Activated naive CD8-positive, alpha-beta T cell treated with anti-CD3 and anti-CD28 coated beads for 36 hours (primary cell): Measurements from ENCODE around the gene PIGB. TPM values are rescaled to one million over a fixed set of nuclear protein-coding genes. Genes with fewer than 3 reads are reported as not detected.
"Not testable (repeated sequence)": the region's sequence is repeated elsewhere in the genome, so short reads cannot be mapped to it uniquely, and the experiment has no call there.

ENCODE experiments used
- DNase-seq: peaks from one replicate; pipeline ENCODE4 v3.0.0; 2021
- H3K27ac Mint-ChIP-seq: one replicate; pipeline ENCODE4 v1.8.0; 2022; ENCODE audit warnings: mild to moderate bottlenecking, moderate library complexity, mixed read lengths
- H3K27me3 Mint-ChIP-seq: one replicate; pipeline ENCODE4 v1.8.0; 2022; ENCODE audit warnings: mild to moderate bottlenecking, mixed read lengths
- H3K36me3 Mint-ChIP-seq: one replicate; pipeline ENCODE4 v1.8.0; 2021; ENCODE audit warnings: mild to moderate bottlenecking, mixed read lengths
- H3K4me1 Mint-ChIP-seq: one replicate; pipeline ENCODE4 v1.8.0; 2021; ENCODE audit warnings: mixed read lengths
- H3K4me3 Mint-ChIP-seq: one replicate; pipeline ENCODE4 v1.8.0; 2022; ENCODE audit warnings: mild to moderate bottlenecking, moderate library complexity, mixed read lengths
- H3K9me3 Mint-ChIP-seq: one replicate; pipeline ENCODE4 v1.8.0; 2022; ENCODE audit warnings: mixed read lengths
- total RNA-seq, 2 experiments: library from RNA; stranded (reverse); gene quantifications; one replicate each; pipeline ENCODE4 v1.2.3, GENCODE V29; 2021

The PIGB gene
- total RNA-seq, 2 experiments from 2014 or later, result 16.9 to 20.3 TPM

DNA sequence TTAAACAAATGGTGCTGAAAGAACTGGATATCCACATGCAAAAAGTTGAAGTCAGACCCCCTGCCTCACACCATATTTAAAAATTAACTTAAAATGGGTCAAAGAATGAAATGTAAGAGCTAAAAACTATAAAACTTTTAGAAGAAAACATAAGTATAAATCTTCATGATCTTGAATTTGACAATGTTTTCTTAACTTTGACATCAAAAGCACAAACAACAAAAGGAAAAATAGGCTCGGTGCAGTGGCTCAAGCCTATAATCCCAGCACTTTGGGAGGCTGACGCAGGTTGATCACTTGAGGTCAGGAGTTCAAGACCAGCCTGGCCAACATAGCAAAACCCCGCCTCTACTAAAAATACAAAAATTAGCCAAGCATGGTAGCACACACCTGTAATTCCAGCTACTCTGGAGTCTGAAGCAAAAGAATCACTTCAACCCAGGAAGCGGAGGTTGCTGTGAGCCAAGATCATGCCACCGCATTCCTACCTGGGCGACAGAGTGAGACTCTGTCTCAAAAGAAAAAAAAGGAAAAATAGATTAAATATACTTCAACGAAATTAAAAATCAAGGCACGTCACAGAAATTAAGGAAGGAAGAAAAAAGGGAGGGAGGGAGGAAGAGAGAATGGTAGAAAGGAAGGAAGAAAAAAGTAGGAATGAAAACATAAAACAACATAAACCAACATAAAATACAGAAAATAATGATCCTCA, 30.9 kb upstream of the PIGB start:
- peaks cover 51% of the 10 kb centered on the region for H3K4me1 Mint-ChIP-seq

DNA sequence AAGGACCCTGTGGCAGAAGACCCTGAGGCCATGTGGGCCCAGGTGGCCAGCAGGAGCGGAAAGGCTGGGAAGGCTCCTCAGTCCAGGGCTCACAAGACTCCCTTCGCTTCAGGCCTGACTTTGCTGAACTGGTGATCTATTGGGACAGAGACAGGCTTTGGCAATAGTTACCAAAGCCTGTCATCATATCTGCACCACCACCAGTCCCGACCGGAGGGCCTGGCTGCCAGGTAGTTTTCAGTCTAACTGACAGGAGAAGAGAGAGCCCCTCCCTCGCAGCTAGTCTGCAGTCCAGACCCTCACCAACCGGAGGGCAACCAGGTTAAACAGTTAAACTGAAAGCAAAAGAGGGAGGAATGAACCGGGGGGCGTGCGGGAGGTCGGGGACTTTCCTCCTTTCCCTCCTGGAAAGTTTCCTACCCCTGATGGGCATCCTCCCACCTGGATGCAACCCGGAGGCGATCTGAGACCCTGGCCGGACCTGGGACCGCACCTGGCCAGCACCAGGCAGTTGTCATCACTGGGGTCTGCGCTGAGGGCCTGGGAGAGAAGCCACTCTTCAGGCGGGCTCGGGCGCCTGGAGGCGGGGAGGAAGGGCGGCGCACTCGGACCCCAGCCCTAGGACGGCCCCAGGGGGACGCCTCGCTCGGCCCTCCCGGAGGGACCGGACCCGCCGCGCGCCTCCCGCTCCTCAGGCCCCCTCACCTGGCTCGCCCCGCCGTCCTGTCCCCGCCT, 29.8 kb upstream of the PIGB start:
- no peaks in the 10 kb centered on the region for H3K27me3 Mint-ChIP-seq
- no peaks in the 10 kb centered on the region for H3K9me3 Mint-ChIP-seq
- H3K36me3 Mint-ChIP-seq, result peaks cover 44% of the 10 kb centered on the region
- peak overlapping the region; percentile 93 for H3K4me3 Mint-ChIP-seq
- peaks cover 43% of the 10 kb centered on the region for H3K4me1 Mint-ChIP-seq
- H3K27ac Mint-ChIP-seq, result peak overlapping the region; percentile 96
- DNase-seq, result peak; percentile 33

More for the DNA sequence above, 30.9 kb upstream of the PIGB start:
- DNase-seq, result no peak
- peak overlapping the region; percentile 93 for H3K4me3 Mint-ChIP-seq
- peaks cover 48% of the 10 kb centered on the region for H3K36me3 Mint-ChIP-seq
- no peaks in the 10 kb centered on the region for H3K27me3 Mint-ChIP-seq
- H3K27ac Mint-ChIP-seq, result peak overlapping the region; percentile 96
- H3K9me3 Mint-ChIP-seq, result no peaks in the 10 kb centered on the region

DNA sequence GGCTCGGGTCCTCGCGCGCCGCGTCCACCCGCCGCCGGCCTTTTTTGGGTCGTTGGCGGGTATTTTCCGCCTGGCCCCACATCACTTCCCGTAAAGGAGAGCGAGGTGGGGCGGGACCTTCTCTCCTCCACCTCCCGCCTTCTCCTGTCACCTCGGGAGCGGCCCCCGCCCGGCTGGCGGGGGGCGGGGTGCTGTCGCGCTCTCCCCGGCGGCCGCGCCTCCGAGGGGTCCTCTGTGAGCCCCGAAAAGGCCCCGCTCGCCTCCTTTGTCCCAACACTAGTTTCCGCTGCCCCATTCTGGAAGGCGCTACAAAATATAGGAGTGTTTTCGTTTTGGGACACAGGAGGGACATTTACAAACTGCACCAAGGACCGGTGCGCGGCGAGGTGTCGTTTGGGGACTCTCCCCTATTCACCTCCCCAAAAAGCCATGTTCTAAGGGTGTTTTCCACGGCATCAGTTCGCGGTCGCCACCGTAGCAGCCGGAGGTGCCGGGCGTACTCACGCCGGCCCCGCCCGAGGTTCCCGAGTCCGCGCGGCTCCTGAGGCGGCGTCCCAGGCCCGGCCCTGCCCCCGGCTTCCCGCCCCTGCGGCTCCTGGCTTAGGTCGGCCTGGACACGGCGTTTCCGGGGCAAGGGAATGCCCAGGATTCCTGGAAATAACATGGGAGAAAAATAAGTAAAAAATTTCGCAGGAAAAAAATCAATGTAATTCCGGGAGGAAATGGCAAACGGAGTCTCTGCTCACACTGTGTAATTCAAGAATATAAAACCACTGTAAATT, 29.1 kb upstream of the PIGB start, which contains the start of gene RAB27A:
Gene RAB27A, minus strand, starts transcription at position 68 of the 782 bp plus-strand sequence. CDS start 54,879 bp downstream, outside the sequence.
- peaks cover 35% of the 10 kb centered on the region for H3K4me1 Mint-ChIP-seq
- peaks cover 37% of the 10 kb centered on the region for H3K36me3 Mint-ChIP-seq
- H3K4me3 Mint-ChIP-seq, result peak within 1 kb of the TSS; percentile 93
- H3K9me3 Mint-ChIP-seq, result no peaks in the 10 kb centered on the region
- H3K27ac Mint-ChIP-seq, result peak within 1 kb of the TSS; percentile 96
- no peaks in the 10 kb centered on the region for H3K27me3 Mint-ChIP-seq
- DNase-seq, result peak; percentile 84

DNA sequence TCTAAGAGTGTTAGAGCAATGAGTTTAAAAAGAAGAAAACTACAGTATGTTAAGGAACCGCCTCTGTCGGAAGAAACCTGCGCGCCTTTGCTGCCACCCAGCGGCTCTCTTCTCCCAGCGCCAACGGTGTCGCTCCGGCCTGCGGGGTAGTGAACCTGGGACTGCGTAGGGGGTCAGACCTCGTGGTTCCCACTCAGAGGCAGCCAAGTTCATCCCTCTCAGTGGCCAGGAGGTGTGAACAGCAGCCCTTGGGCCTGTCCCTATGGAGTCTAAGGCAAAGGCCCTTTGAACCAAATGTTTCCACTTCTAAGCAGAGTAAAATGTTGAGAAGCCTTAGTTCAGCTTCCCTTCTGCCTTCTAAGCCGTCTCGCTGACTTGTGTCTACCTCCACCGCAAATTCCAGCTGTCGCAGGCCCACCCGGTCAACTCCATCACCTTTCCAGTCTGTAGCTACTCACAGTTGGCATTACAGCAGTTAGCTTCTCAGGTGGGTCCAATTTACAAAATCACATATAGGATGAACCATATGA, 28.4 kb upstream of the PIGB start:
- peak; percentile 86 for DNase-seq
- H3K4me1 Mint-ChIP-seq, result peaks cover 29% of the 10 kb centered on the region
- H3K4me3 Mint-ChIP-seq, result peak overlapping the region; percentile 93
- H3K9me3 Mint-ChIP-seq, result no peaks in the 10 kb centered on the region
- H3K36me3 Mint-ChIP-seq, result peaks cover 32% of the 10 kb centered on the region
- H3K27me3 Mint-ChIP-seq, result no peaks in the 10 kb centered on the region
- H3K27ac Mint-ChIP-seq, result peak overlapping the region; percentile 90

DNA sequence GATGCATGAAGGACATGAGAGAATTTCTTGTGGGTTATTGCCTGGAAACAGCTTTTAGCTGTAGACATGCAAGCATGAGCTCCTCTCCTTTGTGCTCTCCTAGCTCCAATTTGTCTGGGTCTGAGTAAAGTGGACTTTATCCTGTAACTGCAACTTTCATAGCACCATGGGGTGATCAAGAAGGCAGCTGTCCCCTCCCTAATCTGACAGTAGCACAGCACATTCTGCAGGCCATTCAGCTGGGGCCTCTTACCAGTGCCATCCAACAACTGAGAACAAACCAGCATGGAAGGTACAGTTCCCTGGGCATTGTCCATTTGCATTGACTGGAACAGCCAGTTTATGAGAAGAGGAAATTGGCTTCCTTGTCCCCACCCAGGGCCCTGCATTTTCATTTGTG, 21.7 kb upstream of the PIGB start:
- no peak for DNase-seq
- H3K27me3 Mint-ChIP-seq, result no peaks in the 10 kb centered on the region
- H3K9me3 Mint-ChIP-seq, result no peaks in the 10 kb centered on the region
- H3K27ac Mint-ChIP-seq, result no peak overlapping the region
- H3K36me3 Mint-ChIP-seq, result no peaks in the 10 kb centered on the region
- no peaks in the 10 kb centered on the region for H3K4me1 Mint-ChIP-seq
- H3K4me3 Mint-ChIP-seq, result no peak overlapping the region

DNA sequence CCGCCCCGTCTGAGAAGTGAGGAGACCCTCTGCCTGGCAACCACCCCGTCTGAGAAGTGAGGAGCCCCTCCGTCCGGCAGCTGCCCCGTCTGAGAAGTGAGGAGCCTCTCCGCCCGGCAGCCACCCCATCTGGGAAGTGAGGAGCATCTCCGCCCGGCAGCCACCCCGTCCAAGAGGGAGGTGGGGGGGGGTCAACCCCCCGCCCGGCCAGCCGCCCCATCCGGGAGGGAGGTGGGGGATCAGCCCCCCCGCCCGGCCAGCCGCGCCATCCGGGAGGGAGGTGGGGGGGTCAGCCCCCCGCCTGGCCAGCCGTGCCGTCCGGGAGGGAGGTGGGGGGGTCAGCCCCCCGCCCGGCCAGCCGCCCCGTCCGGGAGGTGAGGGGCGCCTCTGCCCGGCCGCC, 16.2 kb upstream of the PIGB start:
- peaks cover 13% of the 10 kb centered on the region for H3K36me3 Mint-ChIP-seq
- not testable (repeated sequence) for H3K4me3 Mint-ChIP-seq, H3K4me1 Mint-ChIP-seq, DNase-seq, H3K27ac Mint-ChIP-seq, H3K9me3 Mint-ChIP-seq, H3K27me3 Mint-ChIP-seq

DNA sequence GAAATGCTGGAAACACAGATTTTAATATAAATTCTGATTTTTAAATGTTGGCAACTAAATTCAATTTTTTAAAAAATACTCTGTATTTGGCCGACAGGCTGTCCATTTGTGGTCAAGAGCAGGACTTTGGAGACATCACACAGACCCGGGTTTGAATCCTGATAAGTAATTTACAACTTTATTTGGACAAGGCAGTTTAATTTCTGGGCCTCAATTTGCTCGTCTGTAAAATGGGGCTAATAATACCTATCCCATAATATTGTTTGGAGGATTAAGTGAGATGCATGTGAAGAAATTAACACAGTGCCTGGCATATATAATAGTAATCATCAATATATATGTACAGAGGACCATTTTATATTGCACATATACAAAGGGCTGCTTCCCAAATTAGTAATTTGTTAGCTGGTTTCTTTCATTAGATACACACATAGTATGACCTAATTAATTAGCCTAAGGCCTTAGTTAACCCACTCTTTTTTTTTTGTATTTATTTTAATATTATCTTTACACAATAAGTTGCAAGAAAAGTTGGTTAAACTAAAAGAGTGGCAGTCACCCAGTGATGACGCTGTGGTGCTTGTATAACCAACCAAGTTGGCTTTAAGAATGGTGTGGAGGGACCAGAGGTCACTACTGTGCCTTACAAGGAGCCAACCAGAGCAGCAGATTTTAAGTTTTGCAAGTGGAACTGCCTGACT, 665 bp downstream of the PIGB start:
- Mint-ChIP-seq H3K27ac (peak overlapping the region; percentile 98), H3K9me3 (no peaks in the 10 kb centered on the region), H3K4me3 (peak overlapping the region; percentile 98), H3K27me3 (no peaks in the 10 kb centered on the region), H3K4me1 (peaks cover 51% of the 10 kb centered on the region), H3K36me3 (peaks cover 27% of the 10 kb centered on the region)
- no peak for DNase-seq

DNA sequence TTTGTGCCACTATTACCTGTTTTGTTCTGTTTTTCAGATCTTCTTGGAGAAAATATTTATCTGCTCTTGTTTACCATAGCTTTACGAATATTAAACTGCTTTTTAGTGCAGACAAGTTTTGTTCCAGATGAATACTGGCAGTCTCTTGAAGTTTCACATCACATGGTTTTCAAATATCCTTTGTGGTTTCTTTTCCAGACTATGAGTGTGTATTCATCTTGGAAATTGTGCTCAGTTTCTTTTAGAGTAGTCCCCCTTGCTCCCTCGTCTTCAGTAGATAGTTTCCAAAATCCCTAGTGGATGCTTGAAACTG, 1.2 kb downstream of the PIGB start:
- Mint-ChIP-seq H3K4me1 (peaks cover 46% of the 10 kb centered on the region), H3K4me3 (peak overlapping the region; percentile 73), H3K9me3 (no peaks in the 10 kb centered on the region), H3K36me3 (peaks cover 24% of the 10 kb centered on the region), H3K27me3 (no peaks in the 10 kb centered on the region), H3K27ac (no peak overlapping the region)
- no peak for DNase-seq

DNA sequence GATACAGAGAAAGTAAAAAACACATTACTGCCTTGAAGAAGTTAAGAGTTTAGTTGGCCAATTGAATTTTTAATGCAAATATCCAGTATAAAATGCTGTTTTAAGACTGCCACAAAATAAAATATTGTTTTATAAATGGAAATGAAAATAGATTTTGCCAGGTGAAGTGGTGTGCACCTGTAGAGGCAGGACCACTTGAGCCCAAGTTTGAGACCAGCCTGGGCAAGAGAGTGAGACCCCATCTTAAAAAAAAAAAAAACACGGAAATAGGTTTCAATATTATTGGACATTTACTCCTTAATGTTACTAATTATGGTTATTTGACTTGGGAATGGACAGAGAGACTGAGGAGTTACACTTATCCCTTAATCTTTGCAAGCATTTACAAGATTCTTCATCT, 1.9 kb downstream of the PIGB start:
- Mint-ChIP-seq H3K27me3 (no peaks in the 10 kb centered on the region), H3K4me1 (peaks cover 38% of the 10 kb centered on the region), H3K27ac (no peak overlapping the region), H3K36me3 (peaks cover 18% of the 10 kb centered on the region), H3K9me3 (no peaks in the 10 kb centered on the region), H3K4me3 (no peak overlapping the region)
- DNase-seq, result no peak

DNA sequence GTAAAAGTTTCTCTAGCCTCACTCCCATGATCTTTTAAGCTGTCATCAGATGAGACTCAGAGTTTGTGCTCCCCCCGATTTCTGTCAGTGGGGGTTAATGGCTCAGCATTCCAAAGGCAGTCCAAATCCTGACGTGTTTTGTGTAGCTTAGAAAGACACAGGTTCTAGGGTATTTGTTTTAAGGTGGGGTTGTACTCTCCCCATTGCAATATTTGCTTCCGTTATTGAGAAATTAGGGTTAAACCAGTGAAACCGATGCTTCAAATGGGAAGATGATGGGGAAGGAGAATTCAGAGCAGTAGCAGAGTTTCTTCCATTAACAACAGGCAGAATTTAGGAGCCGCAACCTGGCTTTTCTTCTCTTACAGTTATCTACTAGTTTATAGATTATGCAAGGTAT, 3.4 kb downstream of the PIGB start:
- no peaks in the 10 kb centered on the region for H3K9me3 Mint-ChIP-seq
- no peak overlapping the region for H3K27ac Mint-ChIP-seq
- no peak for DNase-seq
- peaks cover 27% of the 10 kb centered on the region for H3K4me1 Mint-ChIP-seq
- H3K27me3 Mint-ChIP-seq, result no peaks in the 10 kb centered on the region
- peaks cover 17% of the 10 kb centered on the region for H3K36me3 Mint-ChIP-seq
- H3K4me3 Mint-ChIP-seq, result no peak overlapping the region

DNA sequence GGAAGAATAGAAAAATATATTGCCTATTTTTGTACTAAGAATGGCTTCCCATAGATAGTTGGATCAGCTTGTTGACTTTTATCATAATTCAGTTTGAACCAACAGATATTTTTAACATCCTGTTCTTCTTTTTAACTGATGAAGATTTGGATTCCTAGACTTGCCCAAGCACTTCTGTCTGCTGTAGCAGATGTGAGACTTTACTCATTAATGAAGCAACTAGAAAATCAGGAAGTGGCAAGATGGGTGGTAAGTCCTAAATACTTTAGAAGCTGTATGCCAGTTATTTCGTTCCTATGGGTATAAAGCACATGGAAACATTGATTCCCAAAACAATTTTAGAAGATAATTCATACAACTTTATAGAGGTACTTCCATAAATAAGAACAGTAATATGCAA, 8.4 kb downstream of the PIGB start:
- Mint-ChIP-seq H3K9me3 (no peaks in the 10 kb centered on the region), H3K27me3 (no peaks in the 10 kb centered on the region), H3K4me3 (no peak overlapping the region), H3K4me1 (peaks cover 5% of the 10 kb centered on the region), H3K36me3 (peaks cover 11% of the 10 kb centered on the region), H3K27ac (no peak overlapping the region)
- no peak for DNase-seq

DNA sequence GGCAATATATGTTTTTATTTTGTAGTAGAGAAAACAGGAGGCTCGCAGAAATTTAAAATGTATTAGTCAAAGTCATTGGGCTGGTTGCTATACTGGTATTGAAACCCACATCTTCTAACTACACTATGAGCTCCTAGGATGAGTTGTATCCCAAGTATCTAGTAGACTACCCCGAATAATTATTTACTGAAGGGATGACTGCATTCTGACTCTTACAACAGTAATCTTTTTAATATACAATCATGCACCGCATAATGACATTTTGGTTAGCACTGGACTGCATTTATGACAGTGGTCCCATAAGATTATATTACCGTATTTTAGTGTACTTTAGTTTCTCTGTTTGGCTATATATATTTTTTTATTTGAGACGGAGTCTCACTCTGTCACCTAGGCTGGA, 15.3 kb downstream of the PIGB start:
- no peaks in the 10 kb centered on the region for H3K27me3 Mint-ChIP-seq
- H3K27ac Mint-ChIP-seq, result no peak overlapping the region
- no peak overlapping the region for H3K4me3 Mint-ChIP-seq
- H3K9me3 Mint-ChIP-seq, result no peaks in the 10 kb centered on the region
- no peak for DNase-seq
- H3K36me3 Mint-ChIP-seq, result peaks cover 10% of the 10 kb centered on the region
- no peaks in the 10 kb centered on the region for H3K4me1 Mint-ChIP-seq

DNA sequence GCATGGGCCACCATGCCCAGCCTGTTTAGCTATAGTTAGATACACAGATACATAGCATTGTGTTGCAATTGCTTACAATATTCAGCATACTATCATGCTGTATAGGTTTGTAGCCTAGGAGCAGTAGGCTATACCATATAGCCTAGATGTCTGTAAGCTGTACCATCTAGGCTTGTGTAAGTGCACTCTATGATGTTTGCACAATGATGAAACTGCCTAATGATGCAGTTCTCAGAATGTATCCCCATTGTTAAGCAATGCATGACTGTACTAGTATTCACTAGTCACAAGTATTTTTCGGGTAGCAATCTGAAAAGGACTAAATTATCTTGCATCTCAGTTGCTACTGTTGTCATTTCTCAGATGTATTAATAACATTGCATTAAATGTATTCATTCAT, 16.0 kb downstream of the PIGB start:
- no peaks in the 10 kb centered on the region for H3K27me3 Mint-ChIP-seq
- H3K36me3 Mint-ChIP-seq, result peaks cover 10% of the 10 kb centered on the region
- no peak for DNase-seq
- no peak overlapping the region for H3K4me3 Mint-ChIP-seq
- H3K9me3 Mint-ChIP-seq, result no peaks in the 10 kb centered on the region
- H3K27ac Mint-ChIP-seq, result no peak overlapping the region
- H3K4me1 Mint-ChIP-seq, result no peaks in the 10 kb centered on the region

DNA sequence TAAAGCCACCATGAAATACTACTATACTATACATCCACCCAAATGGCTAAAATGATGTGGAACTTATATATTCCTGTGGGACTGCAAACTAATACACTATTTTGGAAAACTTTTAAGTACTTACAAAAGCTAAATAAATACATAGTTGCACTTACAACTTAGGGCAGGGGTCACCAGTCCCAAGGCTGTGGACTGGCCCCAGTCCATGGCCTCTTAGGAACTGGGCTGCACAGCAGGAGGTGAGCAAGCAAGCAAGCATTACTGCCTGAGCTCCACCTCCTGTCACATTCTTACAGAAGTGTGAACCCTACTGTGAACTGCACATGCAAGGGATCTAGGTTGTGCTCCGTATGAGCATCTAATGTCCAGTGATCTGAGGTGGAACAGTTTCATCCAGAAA, 18.1 kb downstream of the PIGB start:
- Mint-ChIP-seq H3K36me3 (peaks cover 10% of the 10 kb centered on the region), H3K9me3 (no peaks in the 10 kb centered on the region), H3K27ac (no peak overlapping the region)

DNA sequence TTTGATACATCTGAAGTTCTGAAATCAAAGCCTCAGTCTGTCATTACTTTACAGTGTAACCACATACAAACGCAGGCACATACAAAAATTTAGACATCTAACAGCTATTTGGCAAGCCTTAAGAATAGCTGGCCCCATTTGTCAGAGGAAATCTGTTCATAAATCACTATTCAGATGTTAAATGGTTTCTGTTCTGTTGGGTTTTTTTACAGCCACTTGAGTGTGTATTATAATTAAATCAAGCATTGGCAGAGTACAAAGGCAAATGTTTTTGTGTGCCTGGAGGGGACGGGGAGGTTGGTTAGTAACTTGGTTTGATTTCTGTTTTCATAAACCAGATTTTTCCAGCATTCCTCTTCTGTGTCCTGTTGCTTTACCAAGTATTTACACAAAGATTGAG, 24.1 kb downstream of the PIGB start:
- Mint-ChIP-seq H3K4me3 (no peak overlapping the region), H3K9me3 (no peaks in the 10 kb centered on the region), H3K4me1 (no peaks in the 10 kb centered on the region), H3K27ac (no peak overlapping the region), H3K27me3 (no peaks in the 10 kb centered on the region), H3K36me3 (peaks cover 13% of the 10 kb centered on the region)
- no peak for DNase-seq

More for the DNA sequence above, 18.1 kb downstream of the PIGB start:
- H3K27me3 Mint-ChIP-seq, result no peaks in the 10 kb centered on the region
- H3K4me1 Mint-ChIP-seq, result no peaks in the 10 kb centered on the region
- DNase-seq, result no peak
- H3K4me3 Mint-ChIP-seq, result no peak overlapping the region
